Suprapubic skin (tissue), 3 donors: ENCODE data around the gene KDM4F.

Experiments used
- CTCF ChIP-seq, 2 donors: fragments of 200-600 bp in 1 of 2; fragments of 450-650 bp in 1 of 2; sonication (generic) in 1 of 2; IDR thresholded peaks; one replicate each; pipeline ENCODE4 v1.5.1; 2016 to 2019; ENCODE audit warnings: antibody characterized with exemption in 2 of 2, mild to moderate bottlenecking in 1 of 2, moderate library complexity in 1 of 2
- EP300 ChIP-seq: sonication (generic); formaldehyde crosslinking; IDR thresholded peaks from one replicate; pipeline ENCODE4 v1.6.1; 2017; ENCODE audit warnings: antibody characterized with exemption
- POLR2A ChIP-seq, 2 donors: fragments of 450-650 bp; IDR thresholded peaks; one replicate each; pipeline ENCODE4 v1.6.1; 2017; ENCODE audit warnings: antibody characterized with exemption in 2 of 2, mild to moderate bottlenecking in 2 of 2, moderate library complexity in 2 of 2

- TF ChIP-seq POLR2A (IDR thresholded peaks at IDR 0.05) (no peak), CTCF (IDR thresholded peaks at IDR 0.05) (no peak), EP300 (no peak)
These were observed 45.5 kb upstream of the KDM4F start for GRCh38 chr11:95003716-95004115.
